ENCODE measurements around the gene MAGI2.

MAGI2 gene

DNA sequence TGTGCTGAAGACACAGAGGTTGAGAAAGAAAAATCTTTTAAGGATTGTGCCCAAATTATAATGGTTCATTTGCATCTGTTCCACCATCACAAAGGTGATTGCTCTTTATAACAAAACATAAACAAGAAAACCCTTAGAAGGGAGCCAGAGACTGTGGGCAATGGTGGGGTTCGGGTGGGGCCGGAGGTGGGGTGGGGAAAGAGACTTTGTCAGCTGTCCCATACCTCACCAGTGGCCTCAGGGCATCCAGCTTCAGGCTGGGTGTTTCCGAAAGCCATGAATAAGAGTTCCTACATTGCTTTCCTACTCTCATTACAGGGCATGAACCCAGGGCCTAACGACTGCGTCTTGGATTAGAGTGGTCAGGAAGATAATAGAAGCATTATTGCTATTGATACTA, 1427.0 kb downstream of the MAGI2 start:
- ATAC-seq: no peak
- TF ChIP-seq, protein P1, sequence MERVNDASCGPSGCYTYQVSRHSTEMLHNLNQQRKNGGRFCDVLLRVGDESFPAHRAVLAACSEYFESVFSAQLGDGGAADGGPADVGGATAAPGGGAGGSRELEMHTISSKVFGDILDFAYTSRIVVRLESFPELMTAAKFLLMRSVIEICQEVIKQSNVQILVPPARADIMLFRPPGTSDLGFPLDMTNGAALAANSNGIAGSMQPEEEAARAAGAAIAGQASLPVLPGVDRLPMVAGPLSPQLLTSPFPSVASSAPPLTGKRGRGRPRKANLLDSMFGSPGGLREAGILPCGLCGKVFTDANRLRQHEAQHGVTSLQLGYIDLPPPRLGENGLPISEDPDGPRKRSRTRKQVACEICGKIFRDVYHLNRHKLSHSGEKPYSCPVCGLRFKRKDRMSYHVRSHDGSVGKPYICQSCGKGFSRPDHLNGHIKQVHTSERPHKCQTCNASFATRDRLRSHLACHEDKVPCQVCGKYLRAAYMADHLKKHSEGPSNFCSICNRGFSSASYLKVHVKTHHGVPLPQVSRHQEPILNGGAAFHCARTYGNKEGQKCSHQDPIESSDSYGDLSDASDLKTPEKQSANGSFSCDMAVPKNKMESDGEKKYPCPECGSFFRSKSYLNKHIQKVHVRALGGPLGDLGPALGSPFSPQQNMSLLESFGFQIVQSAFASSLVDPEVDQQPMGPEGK (CRISPR knock-in tag; IDR thresholded peaks at IDR 0.05; ENCODE audit: borderline replicate concordance): no peak
- TF ChIP-seq GLIS3 (CRISPR knock-in tag; IDR thresholded peaks at IDR 0.05) (no peak), PPARA (CRISPR knock-in tag; IDR thresholded peaks at IDR 0.05; ENCODE audit: borderline replicate concordance) (no peak), SNAI2 (CRISPR knock-in tag; IDR thresholded peaks at IDR 0.05) (no peak), ISL1 (CRISPR knock-in tag; IDR thresholded peaks at IDR 0.05) (no peak), ZNF70 (CRISPR knock-in tag; IDR thresholded peaks at IDR 0.05) (no peak), ARNTL (CRISPR knock-in tag; IDR thresholded peaks at IDR 0.05; ENCODE audit: borderline replicate concordance, low read depth) (no peak), CSDC2 (CRISPR knock-in tag; IDR thresholded peaks at IDR 0.05) (no peak), BACH2 (CRISPR knock-in tag; IDR thresholded peaks at IDR 0.05; ENCODE audit: borderline replicate concordance) (no peak), ESRRG (CRISPR knock-in tag; IDR thresholded peaks at IDR 0.05) (no peak), RARB (CRISPR knock-in tag; IDR thresholded peaks at IDR 0.05) (no peak), ZFP30 (CRISPR knock-in tag; IDR thresholded peaks at IDR 0.05) (no peak), ZFP3 (CRISPR knock-in tag; IDR thresholded peaks at IDR 0.05) (no peak), ZNF8 (CRISPR knock-in tag; IDR thresholded peaks at IDR 0.05) (no peak), TOX (CRISPR knock-in tag; IDR thresholded peaks at IDR 0.05; ENCODE audit: borderline replicate concordance) (no peak), ZNF565 (CRISPR knock-in tag; conservative IDR thresholded peaks at IDR 0.05; ENCODE audit: low read depth) (no peak)
- TF ChIP-seq, protein P2, sequence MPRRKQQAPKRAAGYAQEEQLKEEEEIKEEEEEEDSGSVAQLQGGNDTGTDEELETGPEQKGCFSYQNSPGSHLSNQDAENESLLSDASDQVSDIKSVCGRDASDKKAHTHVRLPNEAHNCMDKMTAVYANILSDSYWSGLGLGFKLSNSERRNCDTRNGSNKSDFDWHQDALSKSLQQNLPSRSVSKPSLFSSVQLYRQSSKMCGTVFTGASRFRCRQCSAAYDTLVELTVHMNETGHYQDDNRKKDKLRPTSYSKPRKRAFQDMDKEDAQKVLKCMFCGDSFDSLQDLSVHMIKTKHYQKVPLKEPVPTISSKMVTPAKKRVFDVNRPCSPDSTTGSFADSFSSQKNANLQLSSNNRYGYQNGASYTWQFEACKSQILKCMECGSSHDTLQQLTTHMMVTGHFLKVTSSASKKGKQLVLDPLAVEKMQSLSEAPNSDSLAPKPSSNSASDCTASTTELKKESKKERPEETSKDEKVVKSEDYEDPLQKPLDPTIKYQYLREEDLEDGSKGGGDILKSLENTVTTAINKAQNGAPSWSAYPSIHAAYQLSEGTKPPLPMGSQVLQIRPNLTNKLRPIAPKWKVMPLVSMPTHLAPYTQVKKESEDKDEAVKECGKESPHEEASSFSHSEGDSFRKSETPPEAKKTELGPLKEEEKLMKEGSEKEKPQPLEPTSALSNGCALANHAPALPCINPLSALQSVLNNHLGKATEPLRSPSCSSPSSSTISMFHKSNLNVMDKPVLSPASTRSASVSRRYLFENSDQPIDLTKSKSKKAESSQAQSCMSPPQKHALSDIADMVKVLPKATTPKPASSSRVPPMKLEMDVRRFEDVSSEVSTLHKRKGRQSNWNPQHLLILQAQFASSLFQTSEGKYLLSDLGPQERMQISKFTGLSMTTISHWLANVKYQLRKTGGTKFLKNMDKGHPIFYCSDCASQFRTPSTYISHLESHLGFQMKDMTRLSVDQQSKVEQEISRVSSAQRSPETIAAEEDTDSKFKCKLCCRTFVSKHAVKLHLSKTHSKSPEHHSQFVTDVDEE (CRISPR knock-in tag; IDR thresholded peaks at IDR 0.05): no peak
- TF ChIP-seq, protein P3, sequence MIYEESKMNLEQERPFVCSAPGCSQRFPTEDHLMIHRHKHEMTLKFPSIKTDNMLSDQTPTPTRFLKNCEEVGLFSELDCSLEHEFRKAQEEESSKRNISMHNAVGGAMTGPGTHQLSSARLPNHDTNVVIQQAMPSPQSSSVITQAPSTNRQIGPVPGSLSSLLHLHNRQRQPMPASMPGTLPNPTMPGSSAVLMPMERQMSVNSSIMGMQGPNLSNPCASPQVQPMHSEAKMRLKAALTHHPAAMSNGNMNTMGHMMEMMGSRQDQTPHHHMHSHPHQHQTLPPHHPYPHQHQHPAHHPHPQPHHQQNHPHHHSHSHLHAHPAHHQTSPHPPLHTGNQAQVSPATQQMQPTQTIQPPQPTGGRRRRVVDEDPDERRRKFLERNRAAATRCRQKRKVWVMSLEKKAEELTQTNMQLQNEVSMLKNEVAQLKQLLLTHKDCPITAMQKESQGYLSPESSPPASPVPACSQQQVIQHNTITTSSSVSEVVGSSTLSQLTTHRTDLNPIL (CRISPR knock-in tag; IDR thresholded peaks at IDR 0.05; ENCODE audit: low read depth): no peak

DNA sequence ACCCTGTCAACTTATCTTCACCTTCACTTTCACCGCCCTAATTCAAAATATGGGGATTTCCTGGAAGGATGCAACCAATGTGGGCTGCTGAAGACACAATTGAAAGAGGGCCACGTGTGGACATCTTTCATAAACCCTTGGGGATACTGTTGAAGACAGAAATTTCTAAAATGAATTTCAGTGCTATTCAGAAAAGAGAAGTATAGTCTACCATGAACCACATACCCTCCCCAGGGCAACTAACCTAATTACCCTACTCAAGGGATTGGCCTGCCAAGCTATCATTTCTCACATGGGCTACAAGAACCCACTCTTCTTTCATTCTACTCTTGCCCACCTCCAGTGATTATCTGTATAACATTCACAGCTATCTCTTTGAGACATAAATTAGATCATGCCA, 1428.9 kb downstream of the MAGI2 start:
- no peak for TF ChIP-seq TOX (CRISPR knock-in tag; IDR thresholded peaks at IDR 0.05; ENCODE audit: borderline replicate concordance)
- no peak for TF ChIP-seq ZC3H10 (CRISPR knock-in tag; IDR thresholded peaks at IDR 0.05)
- ATAC-seq: no peak

DNA sequence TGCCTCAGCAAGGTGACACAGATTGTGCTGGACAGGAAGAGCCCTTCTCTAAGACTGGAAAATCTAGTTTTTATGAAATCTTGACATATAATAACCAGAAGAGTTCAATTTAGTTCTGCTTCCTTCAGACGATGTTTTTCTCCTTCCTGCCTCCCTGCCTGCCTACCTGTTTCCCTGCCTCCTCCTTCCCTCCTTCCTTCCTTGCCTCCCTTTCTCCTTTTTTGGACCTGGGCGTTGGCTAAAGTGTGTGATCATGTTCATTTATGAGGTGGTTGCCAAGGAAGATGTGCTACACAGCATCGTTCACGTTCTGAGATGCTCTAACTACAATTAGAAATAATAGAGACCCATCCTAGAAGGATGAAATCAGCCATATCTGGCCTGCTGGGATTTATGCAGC, 1430.3 kb downstream of the MAGI2 start:
- no peak for TF ChIP-seq ARNTL (CRISPR knock-in tag; IDR thresholded peaks at IDR 0.05; ENCODE audit: borderline replicate concordance, low read depth)
- no peak for TF ChIP-seq TOX (CRISPR knock-in tag; IDR thresholded peaks at IDR 0.05; ENCODE audit: borderline replicate concordance)
- no peak for TF ChIP-seq ZNF70 (CRISPR knock-in tag; IDR thresholded peaks at IDR 0.05)
- no peak for TF ChIP-seq PPARA (CRISPR knock-in tag; IDR thresholded peaks at IDR 0.05; ENCODE audit: borderline replicate concordance)
- TF ChIP-seq, protein P4, sequence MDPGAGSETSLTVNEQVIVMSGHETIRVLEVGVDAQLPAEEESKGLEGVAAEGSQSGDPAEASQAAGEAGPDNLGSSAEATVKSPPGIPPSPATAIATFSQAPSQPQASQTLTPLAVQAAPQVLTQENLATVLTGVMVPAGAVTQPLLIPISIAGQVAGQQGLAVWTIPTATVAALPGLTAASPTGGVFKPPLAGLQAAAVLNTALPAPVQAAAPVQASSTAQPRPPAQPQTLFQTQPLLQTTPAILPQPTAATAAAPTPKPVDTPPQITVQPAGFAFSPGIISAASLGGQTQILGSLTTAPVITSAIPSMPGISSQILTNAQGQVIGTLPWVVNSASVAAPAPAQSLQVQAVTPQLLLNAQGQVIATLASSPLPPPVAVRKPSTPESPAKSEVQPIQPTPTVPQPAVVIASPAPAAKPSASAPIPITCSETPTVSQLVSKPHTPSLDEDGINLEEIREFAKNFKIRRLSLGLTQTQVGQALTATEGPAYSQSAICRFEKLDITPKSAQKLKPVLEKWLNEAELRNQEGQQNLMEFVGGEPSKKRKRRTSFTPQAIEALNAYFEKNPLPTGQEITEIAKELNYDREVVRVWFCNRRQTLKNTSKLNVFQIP (CRISPR knock-in tag; IDR thresholded peaks at IDR 0.05; ENCODE audit: borderline replicate concordance, low read depth): no peak
- ATAC-seq: no peak

DNA sequence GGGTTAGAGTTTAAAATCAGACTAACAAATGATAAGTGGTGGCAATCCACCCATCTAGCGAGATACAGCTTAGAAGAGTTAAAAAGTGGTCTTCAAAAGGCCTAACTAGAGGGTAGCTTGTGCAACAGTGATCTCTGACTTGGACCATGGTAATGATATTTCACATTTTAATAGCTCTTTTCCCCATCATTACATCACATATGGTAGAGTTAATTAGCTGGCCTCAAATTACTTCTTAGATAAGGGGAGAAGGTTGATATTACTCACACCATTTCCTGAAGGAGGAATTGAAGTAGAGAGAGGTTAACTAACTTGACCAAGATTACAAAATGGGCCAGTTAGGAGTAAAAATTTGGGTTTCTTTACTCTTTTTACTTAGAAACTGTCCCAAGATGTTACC, 1431.3 kb downstream of the MAGI2 start:
- no peak for TF ChIP-seq RARB (CRISPR knock-in tag; IDR thresholded peaks at IDR 0.05)
- no peak for TF ChIP-seq PPARA (CRISPR knock-in tag; IDR thresholded peaks at IDR 0.05; ENCODE audit: borderline replicate concordance)

DNA sequence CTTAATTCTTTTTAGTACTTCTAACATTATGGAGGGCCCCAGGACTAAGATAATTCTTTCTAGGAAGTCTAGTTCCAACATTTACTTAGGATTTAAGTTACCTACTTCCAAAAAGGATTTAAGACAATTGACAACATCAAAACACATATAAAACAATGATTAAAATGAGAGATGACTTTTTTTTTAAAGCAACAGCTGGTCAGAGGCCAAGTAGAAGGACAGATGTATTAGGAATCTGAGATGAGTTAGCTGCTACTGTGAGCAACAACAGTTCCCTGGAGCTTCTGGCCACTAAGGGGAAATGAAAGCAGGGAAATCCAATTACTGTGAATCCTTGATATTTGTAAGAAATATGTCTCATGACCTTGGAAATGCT, 1432.6 kb downstream of the MAGI2 start:
- TF ChIP-seq, protein P4 (CRISPR knock-in tag; IDR thresholded peaks at IDR 0.05; ENCODE audit: borderline replicate concordance, low read depth): no peak
- TF ChIP-seq PPARA (CRISPR knock-in tag; IDR thresholded peaks at IDR 0.05; ENCODE audit: borderline replicate concordance) (no peak), ISL1 (CRISPR knock-in tag; IDR thresholded peaks at IDR 0.05) (no peak), RARB (CRISPR knock-in tag; IDR thresholded peaks at IDR 0.05) (no peak), ZNF8 (CRISPR knock-in tag; IDR thresholded peaks at IDR 0.05) (no peak), ZFP30 (CRISPR knock-in tag; IDR thresholded peaks at IDR 0.05) (no peak), OSR1 (CRISPR knock-in tag; IDR thresholded peaks at IDR 0.05) (no peak)
- TF ChIP-seq, protein P1 (CRISPR knock-in tag; IDR thresholded peaks at IDR 0.05; ENCODE audit: borderline replicate concordance): no peak
- TF ChIP-seq, protein P3 (CRISPR knock-in tag; IDR thresholded peaks at IDR 0.05; ENCODE audit: low read depth): no peak
- ATAC-seq: 0 out of 3 replicates have a peak, but pooled peaks have one; percentile 10

More for the DNA sequence above, 1431.3 kb downstream of the MAGI2 start:
- no peak for ATAC-seq

All from SK-N-SH treated with all-trans-retinoic acid at 6 μM for 48 hours (cell line).